Measurements from ENCODE around the gene ZNF766.

DNA sequence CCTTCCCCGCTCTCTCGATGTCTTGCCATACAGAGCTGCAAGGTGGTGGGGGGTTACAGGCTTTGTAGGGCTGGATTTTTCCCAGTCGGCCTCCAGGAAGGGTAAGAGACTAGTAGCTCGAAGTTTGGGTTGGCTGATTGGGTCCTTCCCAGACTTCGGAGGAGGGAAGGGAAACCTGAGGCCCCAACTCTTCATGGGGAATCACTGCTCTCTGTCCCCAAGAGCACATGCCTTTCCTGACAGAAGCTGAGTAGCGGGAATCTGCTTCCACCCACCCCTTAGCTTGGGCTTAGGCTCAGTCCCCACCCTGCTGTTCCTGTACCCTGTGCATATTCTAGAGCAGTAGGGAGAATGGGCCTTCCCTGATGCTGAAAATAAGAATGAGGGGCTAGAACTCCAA is 39.9 kb upstream of the ZNF766 start:
- no peak for TF ChIP-seq CTCF (conservative IDR thresholded peaks at IDR 0.05; ENCODE audit: low read length)
- no peak for TF ChIP-seq EZH2phosphoT487 (IDR thresholded peaks at IDR 0.05; ENCODE audit: borderline replicate concordance, low read depth, low read length)
